Smooth muscle cell of the umbilical artery (primary cell): ENCODE measurements around the gene KCNA5. TPM values are rescaled to one million over a fixed set of nuclear protein-coding genes. Genes with fewer than 3 reads are reported as not detected.

Experiments used
- total RNA-seq: library from RNA; depleted of rRNA; stranded (reverse); fragments of >200 nt; gene quantifications from 2 replicates; pipeline ENCODE4 v1.2.3, GENCODE V29; 2014

Gene KCNA5
- total RNA-seq: not detected in 2 replicates

DNA sequence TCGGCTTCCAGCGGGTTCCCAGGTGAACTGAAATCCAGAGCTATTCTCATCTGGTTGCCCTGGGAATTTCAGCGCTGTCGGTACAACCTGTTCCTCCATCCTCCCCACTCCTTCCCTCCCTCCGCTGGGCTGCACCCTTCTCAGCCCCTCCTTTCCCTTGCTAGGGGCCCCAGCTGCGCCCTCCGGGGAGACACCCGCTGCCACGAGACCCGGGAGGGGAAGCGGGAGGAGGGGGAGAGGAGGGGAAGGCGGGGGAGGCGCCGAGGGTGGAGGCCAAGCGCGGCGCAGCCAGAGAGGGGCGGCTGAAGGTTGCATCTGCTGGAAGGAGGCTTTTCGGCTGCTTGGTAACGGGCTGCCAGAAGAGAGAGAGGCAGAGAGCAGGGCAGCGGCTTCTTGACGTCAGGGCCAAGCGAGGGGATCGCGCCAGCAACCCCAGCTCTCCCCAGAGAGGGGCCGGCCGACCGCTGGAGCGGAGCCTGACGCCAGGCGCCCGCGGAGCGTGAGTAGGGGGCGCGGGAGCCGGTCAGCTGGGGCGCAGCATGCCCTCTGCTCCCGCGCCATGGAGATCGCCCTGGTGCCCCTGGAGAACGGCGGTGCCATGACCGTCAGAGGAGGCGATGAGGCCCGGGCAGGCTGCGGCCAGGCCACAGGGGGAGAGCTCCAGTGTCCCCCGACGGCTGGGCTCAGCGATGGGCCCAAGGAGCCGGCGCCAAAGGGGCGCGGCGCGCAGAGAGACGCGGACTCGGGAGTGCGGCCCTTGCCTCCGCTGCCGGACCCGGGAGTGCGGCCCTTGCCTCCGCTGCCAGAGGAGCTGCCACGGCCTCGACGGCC is at the start of gene KCNA5:
Gene KCNA5, plus strand, starts transcription at position 291 of the 831 bp plus-strand sequence. Its CDS starts 269 bp downstream, at position 560.

Other genes with a start within 250 kb of the KCNA5 start
- not detected in 2 replicates for gene KCNA1, start 134.0 kb upstream of the KCNA5 start, total RNA-seq